Kidney (tissue), 14 donors: Measurements from ENCODE around the gene TNFRSF17. TPM values are rescaled to one million over a fixed set of nuclear protein-coding genes. Genes with fewer than 3 reads are reported as not detected.
"Not testable (repeated sequence)": the region's sequence is repeated elsewhere in the genome, so short reads cannot be mapped to it uniquely, and the experiment has no call there.

Experiments
- DNase-seq, 5 donors: peaks; one replicate each; pipeline ENCODE4 v3.0.0-alpha.2; 2013 to 2020
- FAIRE-seq: peaks from 2 replicates; lab custom pipeline; 2012; peaks lifted over from hg19 to GRCh38; lab: Jason Lieb, UNC
- H3K27ac ChIP-seq, 2 donors: one replicate each; pipeline ENCODE4 v1.7.0; 2013; ENCODE audit warnings: low read depth in 2 of 2, low read length in 2 of 2, inconsistent platforms in 1 of 2
- H3K27me3 ChIP-seq: one replicate; pipeline ENCODE4 v1.7.1; 2013; ENCODE audit warnings: low read length, inconsistent platforms; ENCODE audit not compliant: control insufficient read depth, insufficient read depth
- H3K36me3 ChIP-seq, 3 donors: one replicate each; pipeline versions ENCODE4 v1.7.0 to v1.7.1; 2013; ENCODE audit warnings: low read length in 3 of 3, control low read depth in 1 of 3, inconsistent platforms in 1 of 3; ENCODE audit not compliant: insufficient read depth in 3 of 3, control insufficient read depth in 2 of 3
- H3K4me1 ChIP-seq, 3 donors: one replicate each; pipeline versions ENCODE4 v1.7.0 to v1.7.1; 2013; ENCODE audit warnings: low read length in 3 of 3, inconsistent platforms in 1 of 3, low read depth in 1 of 3; ENCODE audit not compliant: control insufficient read depth in 2 of 3, insufficient read depth in 2 of 3
- H3K4me3 ChIP-seq, 3 donors: one replicate each; pipeline versions ENCODE4 v1.7.0 to v1.8.1; 2013; ENCODE audit warnings: low read length in 3 of 3, control low read depth in 1 of 3, inconsistent platforms in 1 of 3
- H3K9ac ChIP-seq, 3 donors: one replicate each; pipeline versions ENCODE4 v1.7.0 to v1.7.1; 2013; ENCODE audit warnings: low read length in 3 of 3, control low read depth in 1 of 3, inconsistent platforms in 1 of 3
- H3K9me3 ChIP-seq, 3 donors: one replicate each; pipeline versions ENCODE4 v1.7.0 to v1.7.1; 2013; ENCODE audit warnings: low read length in 3 of 3, control low read depth in 1 of 3, inconsistent platforms in 1 of 3; ENCODE audit not compliant: control insufficient read depth in 2 of 3, insufficient read depth in 1 of 3
- CTCF ChIP-seq: IDR thresholded peaks from 3 replicates; pipeline ENCODE4 v1.5.1; 2012; ENCODE audit warnings: mild to moderate bottlenecking, moderate library complexity, borderline replicate concordance; ENCODE audit not compliant: insufficient read depth; ENCODE audit errors: extremely low read depth
- intact Hi-C: fragments of 100-400 bp; cut with DNase I; formaldehyde crosslinking; loops from one replicate; pipeline ENCODE4 v1.11.1; 2022
- polyA plus RNA-seq: library from polyadenylated mRNA; stranded (reverse); fragments of 350-450 nt; fragmentation: Illumina TruSeq; extraction: RNeasy Lipid Tissue Mini Kit (QIAGEN cat#74804); gene quantifications from one replicate; pipeline ENCODE4 v1.2.3, GENCODE V29; 2014; ENCODE audit warnings: low read depth, low replicate concordance; ENCODE audit not compliant: insufficient read depth
- total RNA-seq: library from RNA; stranded (reverse); fragmentation: NEBNext Ultra II Directional; extraction: Animal tissue kit (Norgen Biotek cat#: 25700); gene quantifications from one replicate; pipeline ENCODE4 v1.2.1, GENCODE V29; 2021
- donor health status: control.
- donor health status: control.
- donor health status: control.
- donor health status: control.
- donor health status: control.
- donor health status: DM: yes; HTN: yes; CAD: no.
- donor health status: Normal renal cell carcinoma (clear cell type).

Gene TNFRSF17
- total and polyA plus RNA-seq, 2 donors from 2014 or later: 3.0 TPM; not detected in 1

- TF ChIP-seq CTCF: no peak
- no peak overlapping the region for H3K4me3 ChIP-seq
Observed at GRCh38 chr16:11966173-11966572, 1.2 kb downstream of the TNFRSF17 start.

DNA sequence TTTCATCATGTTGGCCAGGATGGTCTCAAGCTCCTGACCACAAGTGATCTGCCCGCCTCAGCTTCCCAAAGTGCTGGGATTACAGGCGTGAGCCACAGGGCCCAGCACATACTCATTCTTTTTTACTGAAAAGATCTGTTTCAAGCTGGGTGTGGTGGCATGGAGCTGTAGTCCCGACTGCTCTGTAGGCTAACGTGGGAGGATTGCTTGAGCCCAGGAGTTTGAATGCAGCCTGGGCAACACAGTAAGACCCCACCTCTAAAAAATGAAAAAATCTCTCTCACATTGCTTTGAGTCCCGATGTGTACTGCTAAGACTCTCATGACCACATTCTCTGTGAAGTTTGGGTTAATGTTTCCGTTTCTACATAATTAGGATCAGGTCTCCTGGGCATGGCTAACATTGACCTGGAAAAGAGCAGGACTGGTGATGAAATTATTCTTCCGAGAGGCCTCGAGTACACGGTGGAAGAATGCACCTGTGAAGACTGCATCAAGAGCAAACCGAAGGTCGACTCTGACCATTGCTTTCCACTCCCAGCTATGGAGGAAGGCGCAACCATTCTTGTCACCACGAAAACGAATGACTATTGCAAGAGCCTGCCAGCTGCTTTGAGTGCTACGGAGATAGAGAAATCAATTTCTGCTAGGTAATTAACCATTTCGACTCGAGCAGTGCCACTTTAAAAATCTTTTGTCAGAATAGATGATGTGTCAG, 2.3 kb downstream of the TNFRSF17 start:
- intact Hi-C loops: no loop called here
- Histone ChIP-seq H3K27me3 (no peaks in the 10 kb centered on the region), H3K36me3 (no peaks in the 10 kb centered on the region), H3K27ac (no peak overlapping the region), H3K9me3 (no peaks in the 10 kb centered on the region), H3K9ac (no peak overlapping the region), H3K4me1 (no peaks in the 10 kb centered on the region), H3K4me3 (no peak overlapping the region)
- DNase-seq: peak in 1 of 5 donors; percentile 2
- no peak for FAIRE-seq
- TF ChIP-seq CTCF: no peak

More at GRCh38 chr16:11966173-11966572, 1.2 kb downstream of the TNFRSF17 start:
- H3K27me3 ChIP-seq: no peaks in the 10 kb centered on the region
- H3K9ac ChIP-seq: no peak overlapping the region
- no peak for FAIRE-seq
- H3K4me1 ChIP-seq: no peaks in the 10 kb centered on the region
- H3K9me3 ChIP-seq: no peaks in the 10 kb centered on the region
- intact Hi-C loops: no loop called here
- no peaks in the 10 kb centered on the region for H3K36me3 ChIP-seq
- no peak overlapping the region for H3K27ac ChIP-seq
- DNase-seq: no peak

DNA sequence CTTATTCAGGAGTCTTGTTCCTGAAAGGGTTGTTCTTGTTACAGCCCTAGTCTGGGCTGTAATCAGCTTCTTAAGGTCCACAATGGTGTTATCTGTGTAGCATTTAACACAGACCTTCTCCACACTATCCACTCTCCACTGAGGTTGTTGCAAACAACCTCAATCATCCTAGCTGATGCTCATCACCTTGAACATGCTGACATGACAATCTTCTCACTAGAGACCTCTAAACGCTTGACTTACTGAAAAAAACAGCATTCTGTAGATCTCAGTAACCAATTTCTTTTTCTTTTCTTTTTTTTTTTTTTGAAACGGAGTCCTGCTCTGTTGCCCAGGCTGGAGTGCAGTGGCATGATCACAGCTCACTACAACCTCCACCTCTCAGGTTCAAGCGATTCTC, 3.6 kb downstream of the TNFRSF17 start:
- no peak overlapping the region for H3K9ac ChIP-seq
- no peak overlapping the region for H3K27ac ChIP-seq
- H3K9me3 ChIP-seq: no peaks in the 10 kb centered on the region
- FAIRE-seq (no peak), DNase-seq (no peak)
- no peaks in the 10 kb centered on the region for H3K36me3 ChIP-seq
- no peaks in the 10 kb centered on the region for H3K27me3 ChIP-seq
- no peak overlapping the region for H3K4me3 ChIP-seq
- intact Hi-C loops: no loop called here
- TF ChIP-seq CTCF: no peak
- H3K4me1 ChIP-seq: no peaks in the 10 kb centered on the region

DNA sequence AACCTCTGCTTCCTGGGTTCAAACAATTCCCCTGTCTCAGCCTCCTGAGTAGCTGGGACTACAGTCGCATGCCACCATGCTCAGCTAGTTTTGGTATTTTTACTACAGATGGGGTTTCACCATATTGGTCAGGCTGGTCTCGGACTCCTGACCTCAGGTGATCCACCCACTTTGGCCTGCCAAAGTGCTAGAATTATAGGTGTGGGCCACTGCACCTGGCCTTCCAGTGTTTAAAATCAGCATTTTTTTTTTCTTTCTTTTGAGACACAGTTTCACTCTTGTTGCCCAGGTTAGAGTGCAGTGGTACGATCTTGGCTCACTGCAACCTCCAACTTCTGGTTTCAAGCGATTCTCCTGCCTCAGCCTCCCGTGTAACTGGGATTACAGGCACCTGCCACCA, 5.3 kb downstream of the TNFRSF17 start:
- H3K4me3 ChIP-seq, H3K36me3 ChIP-seq, H3K27ac ChIP-seq, H3K4me1 ChIP-seq, H3K9me3 ChIP-seq, FAIRE-seq, H3K9ac ChIP-seq, H3K27me3 ChIP-seq, intact Hi-C loops: not testable (repeated sequence)
- peak in 1 of 5 donors; percentile 1 for DNase-seq
